ENCODE measurements around the gene RAB40B. TPM values are rescaled to one million over a fixed set of nuclear protein-coding genes. Genes with fewer than 3 reads are reported as not detected.
A peak's percentile ranks its signal among the peaks of the same experiment; 100 is the strongest.

Gene RAB40B
- total RNA-seq, 1 donor from 2014 or later = 20.0 TPM

DNA sequence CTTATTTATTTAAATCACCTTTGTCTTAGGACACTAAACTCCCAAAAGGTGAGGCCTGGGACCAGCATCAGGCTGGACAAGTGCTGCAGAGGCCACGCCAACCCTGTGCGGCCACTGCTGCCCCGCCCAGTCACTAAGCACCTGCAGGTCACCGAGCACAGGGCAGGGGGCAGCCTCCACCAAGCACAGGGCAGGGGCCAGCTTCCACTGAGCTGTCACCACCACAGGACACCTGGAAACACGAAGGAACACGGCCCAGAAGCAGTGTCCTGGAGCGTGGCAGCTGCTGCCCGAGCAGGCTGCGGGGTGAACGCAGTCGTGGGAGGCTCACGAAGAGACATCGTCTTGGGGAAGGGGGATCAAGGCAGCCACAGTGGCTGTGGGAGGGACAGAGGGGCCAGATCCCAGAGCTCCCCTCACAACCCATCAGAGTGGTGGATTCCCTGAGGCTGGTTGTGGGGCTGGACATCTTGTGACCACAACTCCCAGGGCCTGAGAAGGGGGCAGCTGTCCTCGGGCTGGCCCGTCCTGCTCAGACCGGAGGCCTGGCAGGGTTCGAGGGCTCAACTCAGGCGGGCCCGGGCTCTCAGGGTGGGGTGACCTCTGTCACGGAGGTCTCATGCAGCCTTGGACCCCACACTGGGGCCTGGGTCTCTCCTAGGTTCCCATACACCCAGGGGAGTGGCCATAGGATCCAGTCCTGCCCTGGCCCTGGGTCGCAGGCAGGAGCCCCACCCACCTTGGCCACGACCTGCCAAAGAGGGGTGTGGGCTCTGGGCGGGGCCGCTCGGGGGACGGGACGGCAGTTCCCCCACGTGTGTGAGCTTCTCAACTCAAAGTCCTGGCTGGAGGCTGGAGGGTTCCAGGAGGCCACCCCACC lies 18.7 kb downstream of the RAB40B start:
- H3K27ac Mint-ChIP-seq (ENCODE audit: unreplicated experiment) = no peak overlapping the region
- peak; percentile 87 for DNase-seq (ENCODE audit: low spot score)
- peaks cover 9% of the 10 kb centered on the region for H3K9me3 Mint-ChIP-seq (ENCODE audit: low read depth)
- TF ChIP-seq, protein P1, sequence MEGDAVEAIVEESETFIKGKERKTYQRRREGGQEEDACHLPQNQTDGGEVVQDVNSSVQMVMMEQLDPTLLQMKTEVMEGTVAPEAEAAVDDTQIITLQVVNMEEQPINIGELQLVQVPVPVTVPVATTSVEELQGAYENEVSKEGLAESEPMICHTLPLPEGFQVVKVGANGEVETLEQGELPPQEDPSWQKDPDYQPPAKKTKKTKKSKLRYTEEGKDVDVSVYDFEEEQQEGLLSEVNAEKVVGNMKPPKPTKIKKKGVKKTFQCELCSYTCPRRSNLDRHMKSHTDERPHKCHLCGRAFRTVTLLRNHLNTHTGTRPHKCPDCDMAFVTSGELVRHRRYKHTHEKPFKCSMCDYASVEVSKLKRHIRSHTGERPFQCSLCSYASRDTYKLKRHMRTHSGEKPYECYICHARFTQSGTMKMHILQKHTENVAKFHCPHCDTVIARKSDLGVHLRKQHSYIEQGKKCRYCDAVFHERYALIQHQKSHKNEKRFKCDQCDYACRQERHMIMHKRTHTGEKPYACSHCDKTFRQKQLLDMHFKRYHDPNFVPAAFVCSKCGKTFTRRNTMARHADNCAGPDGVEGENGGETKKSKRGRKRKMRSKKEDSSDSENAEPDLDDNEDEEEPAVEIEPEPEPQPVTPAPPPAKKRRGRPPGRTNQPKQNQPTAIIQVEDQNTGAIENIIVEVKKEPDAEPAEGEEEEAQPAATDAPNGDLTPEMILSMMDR (IDR thresholded peaks at IDR 0.05) = no peak
- H3K4me1 Mint-ChIP-seq (ENCODE audit: low read depth) = peaks cover 3% of the 10 kb centered on the region
- no peak overlapping the region for H3K4me3 Mint-ChIP-seq (ENCODE audit: unreplicated experiment)
- peaks cover 4% of the 10 kb centered on the region for H3K36me3 Mint-ChIP-seq (ENCODE audit: low read depth)
- H3K27me3 Mint-ChIP-seq (ENCODE audit: low read depth) = no peaks in the 10 kb centered on the region

DNA sequence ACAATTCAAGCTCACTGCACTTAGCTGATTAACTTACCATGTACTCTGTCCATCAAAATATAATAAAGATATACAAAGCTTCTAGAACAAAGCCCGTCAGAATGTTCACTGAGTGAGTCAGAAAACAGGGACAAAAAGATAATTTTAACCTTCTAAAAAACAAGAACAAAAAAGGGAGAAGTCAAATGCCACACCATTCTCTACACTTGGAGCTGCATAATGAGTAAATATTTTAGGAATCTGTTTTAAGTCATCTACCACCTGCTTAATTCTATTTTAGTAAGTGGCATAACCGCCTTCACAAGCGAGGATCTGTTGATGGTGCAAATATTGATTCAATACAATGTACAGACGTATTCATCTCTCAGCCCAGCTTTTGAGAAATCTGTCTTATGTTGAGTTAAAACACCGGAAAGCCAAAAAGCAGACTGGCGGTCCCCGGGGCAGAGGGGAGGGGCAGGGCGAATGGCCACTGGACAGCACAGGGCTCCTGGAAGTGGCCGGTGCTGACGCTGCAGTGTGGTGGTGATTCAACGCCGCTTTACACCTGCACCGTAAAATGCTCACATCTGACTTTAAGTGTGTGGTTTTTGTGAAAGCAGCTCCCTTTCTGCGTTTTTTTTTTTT lies 20.1 kb downstream of the RAB40B start:
- peaks cover 4% of the 10 kb centered on the region for H3K36me3 Mint-ChIP-seq (ENCODE audit: low read depth)
- no peak overlapping the region for H3K4me3 Mint-ChIP-seq (ENCODE audit: unreplicated experiment)
- no peaks in the 10 kb centered on the region for H3K27me3 Mint-ChIP-seq (ENCODE audit: low read depth)
- peaks cover 9% of the 10 kb centered on the region for H3K9me3 Mint-ChIP-seq (ENCODE audit: low read depth)
- H3K27ac Mint-ChIP-seq (ENCODE audit: unreplicated experiment) = no peak overlapping the region
- H3K4me1 Mint-ChIP-seq (ENCODE audit: low read depth) = peaks cover 7% of the 10 kb centered on the region
- peak; percentile 57 for DNase-seq (ENCODE audit: low spot score)
- TF ChIP-seq, protein P1 (IDR thresholded peaks at IDR 0.05) = no peak

DNA sequence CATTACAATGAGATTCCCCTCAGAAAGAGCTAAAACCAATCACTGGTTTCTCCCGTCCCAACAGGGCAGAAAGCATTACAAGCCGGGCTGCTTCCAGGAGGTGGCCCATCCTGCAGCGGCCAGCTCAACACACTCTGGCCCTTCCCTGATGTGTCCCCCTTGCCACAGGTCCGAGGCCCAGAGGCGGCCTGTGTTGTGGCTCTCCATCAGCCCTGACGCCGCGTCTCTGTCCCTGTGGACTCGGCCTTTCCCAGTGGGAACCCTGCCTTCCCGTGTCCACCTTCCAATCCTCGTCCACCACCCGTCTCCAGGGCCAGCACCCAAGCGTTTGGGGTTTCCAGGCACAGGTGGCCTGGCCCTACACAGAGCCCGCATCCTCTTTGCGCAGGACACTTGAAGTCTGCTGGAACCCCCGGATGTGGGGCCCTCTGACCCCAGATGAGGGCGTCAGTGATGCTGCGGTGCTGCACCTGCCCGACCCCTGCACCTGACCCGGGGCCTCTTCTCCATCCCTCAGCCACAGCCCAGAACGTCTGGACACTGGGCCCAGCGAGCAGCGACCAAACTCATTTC lies 21.1 kb downstream of the RAB40B start:
- TF ChIP-seq, protein P1 (IDR thresholded peaks at IDR 0.05) = no peak
- Mint-ChIP-seq H3K4me1 (ENCODE audit: low read depth) (peaks cover 7% of the 10 kb centered on the region), H3K27ac (ENCODE audit: unreplicated experiment) (no peak overlapping the region), H3K9me3 (ENCODE audit: low read depth) (peaks cover 9% of the 10 kb centered on the region), H3K36me3 (ENCODE audit: low read depth) (peaks cover 4% of the 10 kb centered on the region), H3K27me3 (ENCODE audit: low read depth) (no peaks in the 10 kb centered on the region), H3K4me3 (ENCODE audit: unreplicated experiment) (no peak overlapping the region)
- DNase-seq (ENCODE audit: low spot score) = peak; percentile 72

DNA sequence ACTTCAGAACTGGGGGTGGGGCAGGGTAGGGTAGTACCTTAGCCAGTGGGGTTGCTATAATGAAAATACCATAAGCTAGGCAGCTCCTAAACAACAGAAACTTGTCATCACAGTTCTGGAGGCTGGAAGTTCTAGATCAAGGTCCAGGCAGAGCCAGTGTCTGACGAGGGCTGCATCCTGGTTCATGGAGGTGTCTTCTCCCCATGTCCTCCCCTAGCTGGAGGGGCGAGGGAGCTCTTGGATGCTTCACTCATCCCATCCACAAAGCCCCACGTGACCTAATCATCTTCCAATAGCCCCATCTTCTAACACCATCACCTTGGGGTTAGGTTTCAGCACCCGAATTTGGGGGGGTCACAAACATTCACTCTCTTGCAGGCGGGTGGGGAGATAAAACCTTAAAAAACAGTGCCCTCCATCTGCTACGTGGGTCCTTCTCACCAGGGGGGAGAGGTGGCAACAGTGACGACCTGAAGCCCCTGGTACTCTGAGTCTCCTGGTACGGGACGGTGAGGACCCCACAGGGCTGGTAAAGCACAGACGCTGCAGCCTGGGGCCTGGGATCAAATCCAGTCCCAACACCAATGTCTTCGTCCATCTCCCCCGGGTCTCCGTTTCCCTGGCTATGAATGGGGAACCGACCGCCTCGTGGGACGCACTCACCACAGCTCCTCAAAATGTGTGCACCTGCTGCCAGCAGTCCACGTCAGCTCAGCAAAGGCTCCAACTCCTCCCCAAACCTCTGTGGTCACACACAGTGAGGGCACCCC lies 22.8 kb downstream of the RAB40B start:
- peaks cover 10% of the 10 kb centered on the region for H3K4me1 Mint-ChIP-seq (ENCODE audit: low read depth)
- TF ChIP-seq, protein P1 (IDR thresholded peaks at IDR 0.05) = no peak
- no peaks in the 10 kb centered on the region for H3K36me3 Mint-ChIP-seq (ENCODE audit: low read depth)
- H3K4me3 Mint-ChIP-seq (ENCODE audit: unreplicated experiment) = no peak overlapping the region
- DNase-seq (ENCODE audit: low spot score) = peak; percentile 59
- H3K9me3 Mint-ChIP-seq (ENCODE audit: low read depth) = no peaks in the 10 kb centered on the region
- no peak overlapping the region for H3K27ac Mint-ChIP-seq (ENCODE audit: unreplicated experiment)
- no peaks in the 10 kb centered on the region for H3K27me3 Mint-ChIP-seq (ENCODE audit: low read depth)
